HG02840 (cell line): Measurements from ENCODE around the gene EFCAB7.

ENCODE experiments used
- ATAC-seq: cut with Tn5 transposase; IDR thresholded peaks from one replicate; pipeline ENCODE4 v1.9.1; 2021; ENCODE audit warnings: mild to moderate bottlenecking, moderate library complexity, moderate number of reproducible peaks; ENCODE audit not compliant: unreplicated experiment, low FRiP score

The EFCAB7 gene

GRCh38 chr1:63601463-63601862 is 78.1 kb downstream of the EFCAB7 start:
- no peak for ATAC-seq

GRCh38 chr1:63601912-63602311 is 78.6 kb downstream of the EFCAB7 start:
- ATAC-seq, result no peak

GRCh38 chr1:63602629-63603028 is 79.3 kb downstream of the EFCAB7 start:
- ATAC-seq, result no peak

- ATAC-seq, result no peak
Observed at GRCh38 chr1:63603810-63604209, 80.5 kb downstream of the EFCAB7 start.

- no peak for ATAC-seq
Observed at GRCh38 chr1:63607322-63607721, 84.0 kb downstream of the EFCAB7 start.

GRCh38 chr1:63611231-63611630 is 87.9 kb downstream of the EFCAB7 start:
- ATAC-seq, result no peak

- ATAC-seq, result no peak
Observed at GRCh38 chr1:63612564-63612963, 89.2 kb downstream of the EFCAB7 start.

- ATAC-seq, result no peak
Observed at GRCh38 chr1:63612971-63613370, 89.6 kb downstream of the EFCAB7 start.

- no peak for ATAC-seq
Observed at GRCh38 chr1:63615768-63616420, 92.6 kb downstream of the EFCAB7 start.

- ATAC-seq, result no peak
Observed at GRCh38 chr1:63617450-63617849, 94.1 kb downstream of the EFCAB7 start.

GRCh38 chr1:63618011-63618410 is 94.7 kb downstream of the EFCAB7 start:
- no peak for ATAC-seq

- no peak for ATAC-seq
Observed at GRCh38 chr1:63619558-63619957, 96.2 kb downstream of the EFCAB7 start.

- ATAC-seq, result no peak
Observed at GRCh38 chr1:63620671-63621070, 97.3 kb downstream of the EFCAB7 start.

GRCh38 chr1:63621075-63621474 is 97.8 kb downstream of the EFCAB7 start:
- no peak for ATAC-seq

GRCh38 chr1:63621698-63622097 is 98.4 kb downstream of the EFCAB7 start:
- no peak for ATAC-seq
